HFF-Myc (cell line): ENCODE measurements around the gene INF2.

Experiments used
- DNase-seq: peaks from one replicate; pipeline ENCODE4 v3.0.0-alpha.2; 2011; ENCODE audit warnings: low read depth; ENCODE audit errors: extremely low read depth
- H3K4me3 ChIP-seq: replicated peaks from 2 replicates; pipeline ENCODE4 v1.5.1; 2011; ENCODE audit warnings: low read depth, mild to moderate bottlenecking, control low read depth, low read length
- TF ChIP-seq, protein P1 (sequence below): IDR thresholded peaks from 2 replicates; pipeline ENCODE4 v1.5.1; 2012; ENCODE audit warnings: mild to moderate bottlenecking, low read depth, low read length, control low read depth; ENCODE audit errors: missing control alignments

Gene INF2

DNA sequence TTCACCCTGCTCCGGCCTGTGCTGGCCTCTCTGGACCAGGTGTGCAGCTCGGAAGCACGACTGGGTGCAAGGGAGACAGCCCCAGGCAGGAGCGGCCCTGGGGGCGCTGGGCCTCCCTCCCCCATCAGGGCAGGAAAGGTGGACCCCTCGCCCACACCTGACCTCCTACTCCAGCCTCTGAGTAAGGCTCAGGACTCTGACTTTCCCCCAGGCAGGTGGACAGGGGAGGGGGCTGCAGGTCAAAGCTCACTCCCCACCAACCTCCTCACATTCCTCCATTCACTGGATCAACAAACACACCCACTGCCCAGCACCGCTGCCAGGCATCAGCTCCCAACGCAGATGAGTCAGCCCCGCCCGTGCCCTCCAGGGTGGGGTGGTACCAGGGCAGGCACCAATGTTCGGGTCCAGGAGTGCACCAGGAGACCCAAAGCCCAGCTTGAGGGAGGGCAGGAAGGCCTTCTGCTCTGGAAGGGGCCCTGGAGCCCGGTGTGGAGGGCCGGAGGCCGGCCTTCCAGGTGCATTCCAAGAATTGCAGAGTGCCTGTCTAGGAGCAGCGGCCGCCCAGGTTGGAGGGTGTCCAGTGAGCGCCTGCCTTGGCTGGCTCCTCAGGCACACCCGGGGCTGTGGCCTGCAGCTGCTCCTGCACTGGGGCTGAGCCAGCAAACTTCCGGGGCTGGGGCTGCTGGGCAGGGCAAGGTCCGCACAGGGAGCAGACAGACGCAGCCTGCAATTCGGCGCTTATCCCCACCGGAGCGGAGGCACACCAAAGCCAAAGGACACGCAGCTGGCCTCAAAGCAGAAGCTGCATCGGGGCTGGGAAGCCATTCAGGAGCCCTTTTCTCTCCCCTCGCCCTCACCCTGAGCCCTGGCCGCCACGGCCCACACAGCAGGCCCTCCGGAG lies 1.6 kb upstream of the INF2 start:
- TF ChIP-seq, protein P1, sequence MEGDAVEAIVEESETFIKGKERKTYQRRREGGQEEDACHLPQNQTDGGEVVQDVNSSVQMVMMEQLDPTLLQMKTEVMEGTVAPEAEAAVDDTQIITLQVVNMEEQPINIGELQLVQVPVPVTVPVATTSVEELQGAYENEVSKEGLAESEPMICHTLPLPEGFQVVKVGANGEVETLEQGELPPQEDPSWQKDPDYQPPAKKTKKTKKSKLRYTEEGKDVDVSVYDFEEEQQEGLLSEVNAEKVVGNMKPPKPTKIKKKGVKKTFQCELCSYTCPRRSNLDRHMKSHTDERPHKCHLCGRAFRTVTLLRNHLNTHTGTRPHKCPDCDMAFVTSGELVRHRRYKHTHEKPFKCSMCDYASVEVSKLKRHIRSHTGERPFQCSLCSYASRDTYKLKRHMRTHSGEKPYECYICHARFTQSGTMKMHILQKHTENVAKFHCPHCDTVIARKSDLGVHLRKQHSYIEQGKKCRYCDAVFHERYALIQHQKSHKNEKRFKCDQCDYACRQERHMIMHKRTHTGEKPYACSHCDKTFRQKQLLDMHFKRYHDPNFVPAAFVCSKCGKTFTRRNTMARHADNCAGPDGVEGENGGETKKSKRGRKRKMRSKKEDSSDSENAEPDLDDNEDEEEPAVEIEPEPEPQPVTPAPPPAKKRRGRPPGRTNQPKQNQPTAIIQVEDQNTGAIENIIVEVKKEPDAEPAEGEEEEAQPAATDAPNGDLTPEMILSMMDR, result no peak
- no peak overlapping the region for H3K4me3 ChIP-seq
- no peak for DNase-seq

- TF ChIP-seq, protein P1, result no peak
- DNase-seq, result no peak
- peak overlapping the region; percentile 34 for H3K4me3 ChIP-seq
Measured at GRCh38 chr14:104688505-104689108, 811 bp upstream of the INF2 start.

GRCh38 chr14:104689881-104690711 lies 678 bp downstream of the INF2 start:
- TF ChIP-seq, protein P1, result no peak
- no peak for DNase-seq
- H3K4me3 ChIP-seq, result peak overlapping the region; percentile 91

GRCh38 chr14:104690861-104691455 lies 1.5 kb downstream of the INF2 start:
- no peak for DNase-seq
- TF ChIP-seq, protein P1, result no peak
- peak overlapping the region; percentile 91 for H3K4me3 ChIP-seq

DNA sequence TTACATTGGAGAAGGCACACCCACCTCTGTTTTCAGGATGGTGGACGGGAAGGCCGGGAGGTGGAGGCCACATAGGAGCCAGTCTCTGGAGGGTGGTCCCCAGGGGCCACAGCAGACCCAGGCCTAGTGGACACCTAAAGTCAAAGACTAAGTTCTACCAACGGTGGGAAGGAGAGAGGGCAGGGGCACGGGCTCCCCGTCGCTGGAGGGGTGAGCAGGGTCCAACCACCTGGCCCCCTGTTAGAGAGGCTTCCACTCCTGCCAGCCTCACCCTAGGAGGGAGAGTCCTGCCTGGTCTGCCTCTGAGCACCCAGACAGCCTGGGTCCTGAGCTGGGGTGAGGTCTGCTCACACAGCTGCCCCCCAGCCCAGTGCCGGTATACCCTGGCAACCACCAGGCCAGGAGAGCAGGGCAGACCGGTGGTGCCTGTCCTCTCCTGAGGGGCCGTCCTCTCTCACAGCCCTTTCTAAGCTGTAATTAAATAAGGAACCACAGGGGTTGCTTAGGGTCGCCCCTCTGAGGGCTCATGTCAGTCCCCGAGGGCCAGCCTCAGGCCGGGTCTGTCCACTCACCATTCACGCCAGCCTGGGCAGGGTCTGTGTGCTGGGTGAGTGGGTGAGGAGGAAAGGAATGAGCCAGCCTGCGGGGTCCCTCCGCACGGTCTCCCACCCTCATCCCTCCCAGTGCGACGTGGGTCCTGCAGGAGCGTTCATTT lies 2.3 kb downstream of the INF2 start:
- TF ChIP-seq, protein P1, result no peak
- no peak for DNase-seq
- H3K4me3 ChIP-seq, result peak overlapping the region; percentile 91
